ENCODE results near the gene BAD.

BAD gene

GRCh38 chr11:64227405-64227956, 57.0 kb downstream of the BAD start:
- DNase-seq = no peak

GRCh38 chr11:64226507-64227051, 57.9 kb downstream of the BAD start:
- no peak for DNase-seq

- peak; percentile 85 for DNase-seq
These were observed 58.6 kb downstream of the BAD start, which contains the start of the genes NUDT22 and TRPT1 for GRCh38 chr11:64225608-64226506. Gene NUDT22 (plus strand): TSS chr11:64226274. CDS start chr11:64226653, 379 bp downstream. Gene TRPT1 (minus strand): TSS chr11:64226186. CDS start chr11:64225860, 326 bp downstream.

DNA sequence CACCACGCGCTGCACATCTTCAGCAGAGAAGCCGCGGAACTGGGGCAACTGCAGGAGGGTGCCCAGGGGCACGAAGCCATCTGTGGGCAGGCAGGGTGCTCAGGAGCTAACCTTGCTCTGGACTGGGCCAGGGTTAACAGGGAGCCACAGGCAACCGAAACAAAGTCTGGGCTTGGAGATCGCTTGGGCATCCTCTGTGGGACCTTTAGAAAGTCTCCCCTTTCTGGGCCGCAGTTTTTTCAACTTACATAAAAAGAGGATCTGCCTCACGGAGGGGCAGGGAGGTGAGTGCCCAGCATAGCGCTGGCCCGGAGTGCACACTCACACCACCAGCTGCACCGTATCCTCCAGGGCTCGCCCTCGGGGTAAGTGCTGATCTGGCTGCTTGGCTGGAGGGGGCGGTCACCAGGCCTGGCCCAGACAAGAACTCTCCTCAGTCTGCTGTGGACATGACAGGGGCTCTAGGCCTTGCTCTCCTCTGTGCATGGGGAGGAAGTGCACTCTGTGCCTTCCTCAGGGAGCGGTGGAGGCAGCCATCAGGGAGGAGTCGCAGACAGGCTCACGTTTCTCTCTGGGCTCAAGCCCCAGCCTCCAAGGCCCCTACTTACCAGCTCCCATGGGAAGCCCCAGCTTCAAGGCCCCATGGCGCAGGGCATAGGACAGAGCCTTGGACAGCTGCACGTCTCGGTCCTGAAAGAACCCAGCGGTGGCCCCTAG, 59.4 kb downstream of the BAD start:
- DNase-seq = no peak

GRCh38 chr11:64224151-64224890, 60.1 kb downstream of the BAD start:
- no peak for DNase-seq

GRCh38 chr11:64223001-64223651, 61.3 kb downstream of the BAD start:
- DNase-seq = no peak

- DNase-seq = no peak
These were observed 61.8 kb downstream of the BAD start for GRCh38 chr11:64222651-64223000.

- no peak for DNase-seq
These were observed 63.7 kb downstream of the BAD start for GRCh38 chr11:64220798-64221197.

DNA sequence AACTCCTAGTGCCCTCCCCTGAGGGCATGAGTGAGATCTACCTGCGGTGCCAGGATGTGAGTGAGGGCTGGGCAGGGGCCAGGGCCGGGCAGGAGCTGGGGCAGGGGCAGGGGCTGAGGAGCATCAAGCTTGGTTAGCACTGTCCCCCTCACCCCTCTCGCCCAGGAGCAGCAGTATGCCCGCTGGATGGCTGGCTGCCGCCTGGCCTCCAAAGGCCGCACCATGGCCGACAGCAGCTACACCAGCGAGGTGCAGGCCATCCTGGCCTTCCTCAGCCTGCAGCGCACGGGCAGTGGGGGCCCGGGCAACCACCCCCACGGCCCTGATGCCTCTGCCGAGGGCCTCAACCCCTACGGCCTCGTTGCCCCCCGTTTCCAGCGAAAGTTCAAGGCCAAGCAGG, 64.2 kb downstream of the BAD start:
- no peak for DNase-seq

Data from fibroblast of skin of scalp (primary cell).